Peyer's patch (tissue), 4 donors: Measurements from ENCODE around the gene CDRT4.

Experiments used
- CTCF ChIP-seq, 6 experiments: fragments of 450-650 bp in 4 of 6; fragments of 200-600 bp in 2 of 6; sonication (generic) in 1 of 6; IDR thresholded peaks; one replicate each; pipeline ENCODE4 v1.5.1; 2017 to 2019; ENCODE audit warnings: antibody characterized with exemption in 6 of 6, mild to moderate bottlenecking in 3 of 6, moderate library complexity in 1 of 6
- POLR2A ChIP-seq, 2 donors: fragments of 450-650 bp; IDR thresholded peaks; one replicate each; pipeline ENCODE4 v1.5.1; 2017; ENCODE audit warnings: antibody characterized with exemption in 2 of 2, mild to moderate bottlenecking in 2 of 2, moderate library complexity in 2 of 2

GRCh38 chr17:15475631-15476354 is 8.4 kb upstream of the CDRT4 start:
- TF ChIP-seq CTCF (IDR thresholded peaks at IDR 0.05) (no peak), POLR2A (IDR thresholded peaks at IDR 0.05) (no peak)
